HUES6 (cell line): ENCODE measurements around the gene CCHCR1.
"Not testable (repeated sequence)": the region's sequence is repeated elsewhere in the genome, so short reads cannot be mapped to it uniquely, and the experiment has no call there.

ENCODE experiments used
- H3K27ac ChIP-seq: 2 replicates; pipeline ENCODE4 v1.7.0; 2013; ENCODE audit warnings: low read depth, mild to moderate bottlenecking, low read length, inconsistent platforms
- H3K27me3 ChIP-seq: 2 replicates; pipeline ENCODE4 v1.6.1; 2013; ENCODE audit warnings: low read length; ENCODE audit not compliant: control insufficient read depth, insufficient read depth
- H3K36me3 ChIP-seq: 2 replicates; pipeline ENCODE4 v1.6.1; 2013; ENCODE audit warnings: low read length; ENCODE audit not compliant: control insufficient read depth, insufficient read depth
- H3K4me1 ChIP-seq: 2 replicates; pipeline ENCODE4 v1.6.1; 2013; ENCODE audit warnings: low read length; ENCODE audit not compliant: control insufficient read depth, insufficient read depth
- H3K4me3 ChIP-seq: 2 replicates; pipeline ENCODE4 v1.5.1; 2013; ENCODE audit warnings: low read depth, low read length
- H3K9ac ChIP-seq: one replicate; pipeline ENCODE4 v1.6.1; 2013; ENCODE audit warnings: mild to moderate bottlenecking, low read length
- H3K9me3 ChIP-seq: 2 replicates; pipeline ENCODE4 v1.6.1; 2013; ENCODE audit warnings: low read depth, low read length; ENCODE audit not compliant: control insufficient read depth, insufficient read depth

The CCHCR1 gene

DNA sequence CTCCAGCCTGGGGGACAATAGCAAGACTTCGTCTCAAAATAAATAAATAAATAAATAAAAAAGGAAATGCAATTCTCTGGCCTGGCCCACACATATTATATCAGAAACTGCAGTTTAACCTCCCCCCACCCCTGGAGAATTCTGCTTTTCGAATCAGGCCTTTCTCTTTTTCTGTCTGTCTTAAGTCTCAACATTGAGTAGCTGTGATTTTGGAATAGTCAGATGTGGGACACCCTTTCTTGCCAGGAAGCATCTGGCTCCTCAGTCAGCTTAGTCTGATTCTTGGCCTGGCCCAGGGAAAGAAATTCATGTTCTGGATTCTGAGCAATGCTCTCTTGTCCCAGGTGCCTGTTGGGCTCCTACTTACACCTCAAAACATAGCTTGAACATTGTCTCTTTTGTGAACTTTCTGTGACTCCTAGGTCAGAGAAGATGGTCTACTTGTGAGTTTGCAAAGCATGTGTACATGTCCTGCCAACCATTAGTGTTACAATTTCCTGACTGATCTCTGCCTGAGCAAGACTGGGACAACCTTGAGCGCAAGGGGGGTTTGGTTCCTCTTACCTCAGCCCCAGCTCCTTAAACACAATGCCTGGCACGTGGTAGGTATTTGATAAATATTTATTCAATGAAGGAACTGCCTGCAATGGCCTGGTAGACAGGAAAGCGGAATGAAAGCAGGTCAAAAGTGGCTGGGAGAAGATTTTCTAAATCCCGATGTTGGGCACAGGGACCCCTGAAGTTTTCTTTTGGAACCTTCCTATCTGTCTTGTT is 36.6 kb upstream of the CCHCR1 start:
- Histone ChIP-seq H3K27ac (no peak overlapping the region), H3K4me1 (peaks cover 5% of the 10 kb centered on the region; the same call in 1 of the 2 replicates), H3K4me3 (no peak overlapping the region), H3K9me3 (peaks cover 2% of the 10 kb centered on the region; the same call in 1 of the 2 replicates), H3K9ac (no peak overlapping the region), H3K36me3 (no peaks in the 10 kb centered on the region), H3K27me3 (no peaks in the 10 kb centered on the region)

DNA sequence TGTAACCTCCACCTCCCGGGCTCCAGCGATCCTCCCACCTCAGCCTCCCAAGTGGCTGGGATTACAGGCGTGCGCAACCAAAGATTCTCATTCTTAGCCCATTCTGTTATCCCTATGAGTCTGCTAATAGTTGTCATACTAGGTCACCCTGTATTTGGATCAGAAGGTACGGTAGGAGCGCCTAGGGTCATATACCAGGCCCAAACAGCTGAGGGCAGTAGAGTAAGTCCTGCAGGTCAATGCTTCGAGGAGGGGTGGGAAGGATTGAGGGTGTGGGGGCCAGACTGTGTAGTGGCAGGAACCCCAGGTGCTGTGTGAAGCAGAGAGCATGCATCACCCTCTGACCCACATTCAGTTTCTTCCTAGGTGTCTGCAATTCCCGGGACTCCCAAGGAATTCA is 35.6 kb upstream of the CCHCR1 start:
- H3K27me3 ChIP-seq: no peaks in the 10 kb centered on the region
- no peak overlapping the region for H3K4me3 ChIP-seq
- peaks cover 6% of the 10 kb centered on the region; the same call in 1 of the 2 replicates for H3K4me1 ChIP-seq
- H3K36me3 ChIP-seq: no peaks in the 10 kb centered on the region
- H3K9ac ChIP-seq: no peak overlapping the region
- H3K27ac ChIP-seq: no peak overlapping the region
- H3K9me3 ChIP-seq: peaks cover 2% of the 10 kb centered on the region; the same call in 1 of the 2 replicates

GRCh38 chr6:31192431-31193105 is 35.0 kb upstream of the CCHCR1 start:
- not testable (repeated sequence) for H3K9ac ChIP-seq, H3K4me1 ChIP-seq, H3K9me3 ChIP-seq, H3K36me3 ChIP-seq, H3K27me3 ChIP-seq, H3K4me3 ChIP-seq, H3K27ac ChIP-seq

- Histone ChIP-seq H3K9me3 (peaks cover 2% of the 10 kb centered on the region; the same call in 1 of the 2 replicates), H3K27ac (no peak overlapping the region), H3K4me1 (peaks cover 6% of the 10 kb centered on the region; the same call in 1 of the 2 replicates), H3K27me3 (no peaks in the 10 kb centered on the region), H3K9ac (no peak overlapping the region), H3K36me3 (no peaks in the 10 kb centered on the region), H3K4me3 (no peak overlapping the region)
Measured at GRCh38 chr6:31190488-31190887, 32.9 kb upstream of the CCHCR1 start.

DNA sequence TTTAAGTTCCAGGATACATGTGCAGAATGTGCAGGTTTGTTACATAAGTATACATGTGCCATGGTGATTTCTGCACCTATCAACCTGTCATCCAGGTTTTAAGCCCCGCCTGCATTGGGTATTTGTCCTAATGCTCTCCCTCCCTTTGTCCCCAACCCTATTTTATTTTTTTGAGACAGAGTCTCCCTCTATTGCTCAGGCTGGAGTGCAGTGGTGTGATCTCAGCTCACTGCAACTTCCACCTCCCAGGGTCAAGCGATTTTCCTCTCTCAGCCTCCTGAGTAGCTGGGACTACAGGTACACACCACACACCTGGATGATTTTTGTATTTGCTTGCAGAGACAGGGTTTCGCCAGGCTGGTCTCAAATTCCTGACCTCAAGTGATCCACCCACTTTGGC is 31.6 kb upstream of the CCHCR1 start:
- H3K27me3 ChIP-seq, H3K9me3 ChIP-seq, H3K4me1 ChIP-seq, H3K9ac ChIP-seq, H3K27ac ChIP-seq, H3K4me3 ChIP-seq, H3K36me3 ChIP-seq: not testable (repeated sequence)

DNA sequence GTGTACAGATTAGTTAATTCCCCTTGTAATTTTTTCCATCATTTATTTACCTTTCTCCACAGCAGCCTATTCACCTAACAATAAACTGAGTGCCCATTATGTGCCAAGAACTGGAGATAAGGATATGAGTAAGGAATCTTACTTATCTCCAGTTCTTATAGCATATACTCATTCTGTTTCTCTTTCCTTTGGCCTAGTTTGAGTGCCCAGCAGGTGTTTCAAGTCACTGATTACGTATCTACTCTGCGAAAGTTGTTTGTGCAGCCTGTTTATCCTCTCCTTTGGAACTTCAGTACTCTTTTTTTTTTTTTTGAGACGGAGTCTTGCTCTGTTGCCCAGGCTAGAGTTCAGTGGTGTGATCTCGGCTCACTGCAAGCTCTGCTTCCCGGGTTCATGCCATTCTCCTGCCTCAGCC is 30.2 kb upstream of the CCHCR1 start:
- Histone ChIP-seq H3K9me3 (no peaks in the 10 kb centered on the region), H3K27me3 (no peaks in the 10 kb centered on the region), H3K36me3 (no peaks in the 10 kb centered on the region), H3K9ac (no peak overlapping the region), H3K4me1 (peaks cover 13% of the 10 kb centered on the region), H3K27ac (no peak overlapping the region), H3K4me3 (no peak overlapping the region)

GRCh38 chr6:31186052-31186734 is 28.6 kb upstream of the CCHCR1 start:
- peaks cover 13% of the 10 kb centered on the region for H3K4me1 ChIP-seq
- no peak overlapping the region for H3K27ac ChIP-seq
- H3K27me3 ChIP-seq: no peaks in the 10 kb centered on the region
- H3K4me3 ChIP-seq: no peak overlapping the region
- H3K36me3 ChIP-seq: no peaks in the 10 kb centered on the region
- H3K9ac ChIP-seq: no peak overlapping the region
- no peaks in the 10 kb centered on the region for H3K9me3 ChIP-seq

- not testable (repeated sequence) for H3K27ac ChIP-seq, H3K36me3 ChIP-seq, H3K9ac ChIP-seq, H3K4me3 ChIP-seq, H3K9me3 ChIP-seq, H3K27me3 ChIP-seq
- H3K4me1 ChIP-seq: peaks cover 13% of the 10 kb centered on the region
Measured at GRCh38 chr6:31185695-31186051, 28.1 kb upstream of the CCHCR1 start.

GRCh38 chr6:31183859-31184258 is 26.3 kb upstream of the CCHCR1 start:
- peaks cover 11% of the 10 kb centered on the region; the same call in 1 of the 2 replicates for H3K4me1 ChIP-seq
- not testable (repeated sequence) for H3K9me3 ChIP-seq, H3K27ac ChIP-seq, H3K36me3 ChIP-seq, H3K9ac ChIP-seq, H3K4me3 ChIP-seq, H3K27me3 ChIP-seq

- peaks cover 11% of the 10 kb centered on the region; the same call in 1 of the 2 replicates for H3K4me1 ChIP-seq
- not testable (repeated sequence) for H3K36me3 ChIP-seq, H3K27me3 ChIP-seq, H3K9ac ChIP-seq, H3K4me3 ChIP-seq, H3K9me3 ChIP-seq, H3K27ac ChIP-seq
Measured at GRCh38 chr6:31183287-31183686, 25.7 kb upstream of the CCHCR1 start.

GRCh38 chr6:31180500-31180899 is 22.9 kb upstream of the CCHCR1 start:
- Histone ChIP-seq H3K9me3 (no peaks in the 10 kb centered on the region), H3K27ac (no peak overlapping the region), H3K36me3 (no peaks in the 10 kb centered on the region), H3K4me1 (peaks cover 23% of the 10 kb centered on the region; the same call in 1 of the 2 replicates), H3K9ac (no peak overlapping the region), H3K4me3 (no peak overlapping the region), H3K27me3 (no peaks in the 10 kb centered on the region)
